GM12874 (cell line): ENCODE data around the gene AEBP2.

Experiments used
- CTCF ChIP-seq: IDR thresholded peaks from 2 replicates; pipeline ENCODE4 v1.5.1; 2011; ENCODE audit warnings: low read depth, mild to moderate bottlenecking, control low read depth, low read length, moderate library complexity; ENCODE audit not compliant: insufficient read depth

Gene AEBP2

DNA sequence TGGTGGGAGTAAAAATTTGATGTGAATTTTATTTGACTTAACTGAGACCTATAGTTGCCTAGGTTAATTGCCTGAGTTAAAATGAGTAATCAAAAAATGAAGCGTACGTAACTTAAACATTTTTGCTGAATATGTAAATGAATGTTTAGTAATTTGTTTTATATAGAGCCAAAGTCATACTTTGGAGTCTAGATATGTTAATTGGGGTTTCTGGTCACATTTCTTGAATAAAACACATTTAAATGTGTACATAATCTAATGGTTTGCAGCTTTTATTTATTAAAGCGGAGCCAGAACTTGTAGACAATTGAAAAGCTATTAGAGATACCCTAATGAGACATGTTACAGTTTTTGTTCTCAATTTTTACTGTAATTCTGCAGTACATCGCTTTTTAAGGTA is 71.2 kb downstream of the AEBP2 start:
- TF ChIP-seq CTCF: no peak

GRCh38 chr12:19515179-19515578 is 75.9 kb downstream of the AEBP2 start:
- no peak for TF ChIP-seq CTCF

DNA sequence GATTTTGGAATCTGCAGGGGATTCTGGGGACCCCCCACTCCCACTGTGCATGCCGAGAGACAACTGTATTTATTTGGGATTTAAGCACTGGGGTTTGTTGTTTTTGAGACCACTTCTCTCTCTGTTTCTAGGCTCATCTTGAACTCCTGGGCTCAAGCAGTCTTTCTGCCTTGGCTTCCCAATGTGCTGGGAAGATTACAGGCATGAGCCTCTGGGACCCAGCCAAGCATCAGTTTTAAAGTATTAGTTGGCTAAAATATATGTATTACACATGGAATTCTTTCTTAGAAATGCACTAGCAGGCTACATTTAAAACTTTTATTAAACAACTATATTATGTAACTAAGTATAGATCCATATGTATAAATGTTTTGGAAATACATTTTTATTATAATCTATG is 78.3 kb downstream of the AEBP2 start:
- no peak for TF ChIP-seq CTCF

GRCh38 chr12:19518209-19518608 is 78.9 kb downstream of the AEBP2 start:
- TF ChIP-seq CTCF: no peak

- TF ChIP-seq CTCF: no peak
Observed at GRCh38 chr12:19520646-19521415, 81.5 kb downstream of the AEBP2 start.

- TF ChIP-seq CTCF: no peak
Observed at GRCh38 chr12:19525274-19525673, 86.0 kb downstream of the AEBP2 start.

DNA sequence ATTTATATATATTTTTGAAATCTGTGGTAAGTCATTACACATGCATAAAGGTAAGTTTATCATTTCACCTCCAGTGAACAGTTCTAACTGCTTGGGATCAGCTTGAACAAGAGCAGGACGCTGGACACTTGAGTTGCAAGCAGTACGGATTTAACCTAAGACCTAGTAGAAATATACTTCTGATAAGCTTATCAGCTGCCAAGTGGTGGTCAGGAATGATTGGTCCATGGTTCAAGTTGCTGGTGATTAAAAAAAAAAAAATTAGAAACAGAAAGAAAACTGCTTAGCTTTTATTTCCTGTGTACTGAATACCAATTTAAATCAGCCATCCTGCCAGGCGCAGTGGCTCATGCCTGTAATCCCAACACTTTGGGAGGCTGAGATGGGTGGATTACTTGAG is 88.6 kb downstream of the AEBP2 start:
- TF ChIP-seq CTCF: no peak

DNA sequence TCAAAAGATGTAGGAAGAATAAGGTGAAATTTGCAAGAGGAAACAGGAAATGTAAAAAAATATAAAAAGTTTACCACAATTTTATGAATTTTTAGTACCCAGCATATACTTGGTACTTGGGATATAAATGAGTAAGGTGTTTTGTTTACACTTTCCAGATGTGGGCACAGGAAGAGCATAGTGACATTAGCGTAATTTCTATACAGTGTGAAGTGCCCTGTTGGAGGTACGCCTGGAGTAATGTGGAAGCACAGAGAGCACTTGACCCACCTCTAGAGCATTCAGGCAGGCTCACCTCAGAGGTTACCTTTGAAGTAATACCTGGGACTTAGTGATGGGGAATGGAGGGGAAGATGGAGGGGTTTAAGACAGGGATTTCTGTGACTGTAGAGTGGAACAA is 89.5 kb downstream of the AEBP2 start:
- TF ChIP-seq CTCF: no peak
